Stomach smooth muscle (tissue), 2 donors: ENCODE data around the gene MGME1.

Experiments
- H3K27ac ChIP-seq: one replicate; pipeline ENCODE4 v1.7.0; 2013; ENCODE audit warnings: mild to moderate bottlenecking, low read length, inconsistent platforms
- H3K27me3 ChIP-seq, 2 donors: one replicate each; pipeline ENCODE4 v1.7.0; 2013; ENCODE audit warnings: low read length in 2 of 2; ENCODE audit not compliant: insufficient read depth in 2 of 2, control insufficient read depth in 1 of 2
- H3K36me3 ChIP-seq, 2 donors: one replicate each; pipeline ENCODE4 v1.7.0; 2013; ENCODE audit warnings: low read length in 2 of 2; ENCODE audit not compliant: control insufficient read depth in 2 of 2, insufficient read depth in 2 of 2
- H3K4me1 ChIP-seq: one replicate; pipeline ENCODE4 v1.7.0; 2013; ENCODE audit warnings: low read length; ENCODE audit not compliant: control insufficient read depth, insufficient read depth
- H3K4me3 ChIP-seq, 2 donors: one replicate each; pipeline ENCODE4 v1.7.0; 2013; ENCODE audit warnings: low read length in 2 of 2
- H3K9ac ChIP-seq, 2 donors: one replicate each; pipeline ENCODE4 v1.7.0; 2013; ENCODE audit warnings: low read length in 2 of 2, mild to moderate bottlenecking in 1 of 2
- H3K9me3 ChIP-seq, 2 donors: one replicate each; pipeline ENCODE4 v1.7.0; 2013; ENCODE audit warnings: low read length in 2 of 2; ENCODE audit not compliant: control insufficient read depth in 2 of 2
- donor health status: healthy.
- donor health status: Pancreatic carcinoma.

MGME1 gene

GRCh38 chr20:18007534-18008292 lies 38.9 kb downstream of the MGME1 start:
- Histone ChIP-seq H3K4me3 (peak overlapping the region in 1 of 2 donors; percentile 8), H3K4me1 (peaks cover 22% of the 10 kb centered on the region), H3K27ac (peak overlapping the region; percentile 18), H3K9ac (peak overlapping the region in 1 of 2 donors; percentile 55), H3K36me3 (no peaks in the 10 kb centered on the region), H3K27me3 (no peaks in the 10 kb centered on the region), H3K9me3 (no peaks in the 10 kb centered on the region)

- H3K36me3 ChIP-seq = no peaks in the 10 kb centered on the region
- H3K4me3 ChIP-seq = no peak overlapping the region
- no peak overlapping the region for H3K9ac ChIP-seq
- H3K4me1 ChIP-seq = peaks cover 22% of the 10 kb centered on the region
- H3K27me3 ChIP-seq = no peaks in the 10 kb centered on the region
- no peaks in the 10 kb centered on the region for H3K9me3 ChIP-seq
- H3K27ac ChIP-seq = no peak overlapping the region
These were observed 40.3 kb downstream of the MGME1 start for GRCh38 chr20:18009116-18009515.

GRCh38 chr20:18011482-18011881 lies 42.7 kb downstream of the MGME1 start:
- Histone ChIP-seq H3K27ac (no peak overlapping the region), H3K9me3 (no peaks in the 10 kb centered on the region), H3K4me3 (no peak overlapping the region), H3K27me3 (no peaks in the 10 kb centered on the region), H3K9ac (no peak overlapping the region), H3K36me3 (no peaks in the 10 kb centered on the region), H3K4me1 (peaks cover 15% of the 10 kb centered on the region)

- H3K27me3 ChIP-seq = no peaks in the 10 kb centered on the region
- H3K27ac ChIP-seq = no peak overlapping the region
- H3K36me3 ChIP-seq = no peaks in the 10 kb centered on the region
- peaks cover 12% of the 10 kb centered on the region for H3K4me1 ChIP-seq
- H3K9me3 ChIP-seq = no peaks in the 10 kb centered on the region
- no peak overlapping the region for H3K4me3 ChIP-seq
- H3K9ac ChIP-seq = no peak overlapping the region
These were observed 43.3 kb downstream of the MGME1 start for GRCh38 chr20:18011951-18012645.

- H3K9ac ChIP-seq = no peak overlapping the region
- H3K4me3 ChIP-seq = no peak overlapping the region
- no peaks in the 10 kb centered on the region for H3K27me3 ChIP-seq
- H3K36me3 ChIP-seq = no peaks in the 10 kb centered on the region
- no peaks in the 10 kb centered on the region for H3K9me3 ChIP-seq
- peaks cover 4% of the 10 kb centered on the region for H3K4me1 ChIP-seq
- no peak overlapping the region for H3K27ac ChIP-seq
These were observed 44.1 kb downstream of the MGME1 start for GRCh38 chr20:18012901-18013300.

GRCh38 chr20:18014411-18014810 lies 45.6 kb downstream of the MGME1 start:
- no peak overlapping the region for H3K9ac ChIP-seq

GRCh38 chr20:18016772-18017171 lies 48.0 kb downstream of the MGME1 start:
- Histone ChIP-seq H3K36me3 (no peaks in the 10 kb centered on the region), H3K27ac (no peak overlapping the region), H3K4me1 (no peaks in the 10 kb centered on the region), H3K4me3 (no peak overlapping the region), H3K9ac (no peak overlapping the region), H3K9me3 (no peaks in the 10 kb centered on the region), H3K27me3 (no peaks in the 10 kb centered on the region)

More at GRCh38 chr20:18014411-18014810, 45.6 kb downstream of the MGME1 start:
- no peaks in the 10 kb centered on the region for H3K36me3 ChIP-seq
- H3K4me3 ChIP-seq = no peak overlapping the region
- no peak overlapping the region for H3K27ac ChIP-seq
- no peaks in the 10 kb centered on the region for H3K4me1 ChIP-seq
- no peaks in the 10 kb centered on the region for H3K27me3 ChIP-seq
- no peaks in the 10 kb centered on the region for H3K9me3 ChIP-seq

GRCh38 chr20:18018100-18018499 lies 49.3 kb downstream of the MGME1 start:
- no peak overlapping the region for H3K9ac ChIP-seq
- H3K27me3 ChIP-seq = no peaks in the 10 kb centered on the region
- no peak overlapping the region for H3K27ac ChIP-seq
- H3K4me3 ChIP-seq = no peak overlapping the region
- no peaks in the 10 kb centered on the region for H3K4me1 ChIP-seq
- H3K9me3 ChIP-seq = no peaks in the 10 kb centered on the region
- no peaks in the 10 kb centered on the region for H3K36me3 ChIP-seq

GRCh38 chr20:18019068-18019467 lies 50.2 kb downstream of the MGME1 start:
- no peaks in the 10 kb centered on the region for H3K9me3 ChIP-seq
- H3K27me3 ChIP-seq = no peaks in the 10 kb centered on the region
- no peaks in the 10 kb centered on the region for H3K36me3 ChIP-seq
- H3K27ac ChIP-seq = no peak overlapping the region
- no peaks in the 10 kb centered on the region for H3K4me1 ChIP-seq
- no peak overlapping the region for H3K9ac ChIP-seq
- H3K4me3 ChIP-seq = no peak overlapping the region

GRCh38 chr20:18020931-18021330 lies 52.1 kb downstream of the MGME1 start:
- H3K27me3 ChIP-seq = no peaks in the 10 kb centered on the region
- no peaks in the 10 kb centered on the region for H3K36me3 ChIP-seq
- no peak overlapping the region for H3K4me3 ChIP-seq
- H3K4me1 ChIP-seq = no peaks in the 10 kb centered on the region
- no peak overlapping the region for H3K27ac ChIP-seq
- no peaks in the 10 kb centered on the region for H3K9me3 ChIP-seq
- no peak overlapping the region for H3K9ac ChIP-seq

- no peak overlapping the region for H3K27ac ChIP-seq
- H3K4me3 ChIP-seq = no peak overlapping the region
- no peak overlapping the region for H3K9ac ChIP-seq
- peaks cover 0 to 2% of the 10 kb centered on the region in 2 donors for H3K27me3 ChIP-seq
- H3K36me3 ChIP-seq = no peaks in the 10 kb centered on the region
- no peaks in the 10 kb centered on the region for H3K9me3 ChIP-seq
- H3K4me1 ChIP-seq = no peaks in the 10 kb centered on the region
These were observed 55.8 kb downstream of the MGME1 start for GRCh38 chr20:18024606-18025127.
